ENCODE data around the gene CHAC2.

- no peak for TF ChIP-seq CTCF (IDR thresholded peaks at IDR 0.05)
- TF ChIP-seq EZH2phosphoT487 (IDR thresholded peaks at IDR 0.05): no peak
Observed at GRCh38 chr2:53744395-53745065, 23.1 kb upstream of the CHAC2 start.

Measured in neural progenitor cell (in vitro differentiated cells).